HL-60/S4 (cell line): Measurements from ENCODE around the gene C14orf132.

Experiments used
- in situ Hi-C: fragments of 300-500 bp; cut with MboI; formaldehyde crosslinking; loops from 2 replicates; pipeline ENCODE4 v1.14.3; 2022; ENCODE audit warnings: low sequenced_read_pairs

Gene C14orf132

DNA sequence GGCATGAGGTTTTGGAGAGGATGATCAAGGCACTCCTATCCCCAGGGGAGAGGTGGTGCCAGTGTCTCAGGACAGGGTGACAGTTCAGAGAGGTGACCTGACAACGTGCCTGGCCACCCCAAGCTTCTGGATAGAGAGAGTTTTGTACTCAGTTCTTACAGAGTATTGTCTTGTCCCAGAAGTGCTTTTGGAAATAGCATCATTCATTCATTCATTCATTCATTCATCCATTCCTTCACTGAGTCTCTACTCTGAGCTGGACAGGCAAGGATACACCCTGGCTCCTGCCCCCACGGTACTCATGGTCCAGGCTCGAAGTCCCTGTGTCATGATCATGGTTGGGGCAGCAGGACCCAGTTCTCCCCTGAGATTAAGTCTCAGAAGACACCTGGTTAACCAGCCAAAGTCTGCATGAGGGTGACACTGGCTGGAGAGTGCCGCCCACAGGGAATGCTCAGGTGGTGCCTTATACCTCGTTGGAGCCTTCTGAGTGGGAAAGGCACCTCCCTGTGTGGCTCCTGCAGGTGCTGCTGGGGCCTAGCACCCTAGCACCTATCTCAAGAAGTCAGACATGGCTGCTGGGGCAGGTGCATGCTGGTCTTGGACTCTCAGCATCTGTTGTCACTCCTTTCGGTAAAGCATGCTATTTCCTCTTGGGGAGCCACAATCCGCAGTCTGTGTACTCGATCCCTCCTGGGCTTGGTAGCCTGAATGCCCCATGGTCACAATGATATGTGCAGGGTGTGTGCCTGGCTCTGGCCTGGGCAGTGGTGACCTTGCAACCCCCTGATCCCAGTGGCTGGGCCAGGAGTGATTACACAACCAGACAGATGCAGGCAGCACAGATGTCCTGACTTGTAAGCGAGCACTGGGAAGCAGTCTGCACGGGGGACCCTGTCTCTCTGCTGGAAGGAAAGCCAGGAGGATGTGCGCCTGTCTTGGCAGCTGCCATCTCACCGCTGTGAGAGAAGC is 57.8 kb downstream of the C14orf132 start:
- in situ Hi-C loops = no loop called here

DNA sequence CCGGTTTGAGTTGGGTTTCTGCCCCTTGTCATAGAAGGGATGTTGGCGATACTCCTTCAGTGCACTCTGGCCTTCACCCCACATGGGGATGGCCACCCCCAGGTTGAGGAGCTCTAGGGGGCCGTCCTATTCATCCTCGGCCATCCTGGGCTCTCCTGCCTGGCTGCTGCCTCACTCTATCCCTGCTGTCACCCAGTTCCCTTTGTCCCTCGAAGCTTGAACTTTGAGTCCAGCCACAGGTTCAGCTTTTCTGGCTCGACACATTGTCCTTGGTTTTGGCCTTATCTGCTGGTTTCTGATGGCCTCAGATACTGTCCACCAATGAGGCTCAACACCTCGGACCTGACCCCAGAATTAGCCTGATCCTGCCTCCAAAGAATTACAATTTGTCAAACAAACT is 58.6 kb downstream of the C14orf132 start:
- in situ Hi-C loops = no loop called here

DNA sequence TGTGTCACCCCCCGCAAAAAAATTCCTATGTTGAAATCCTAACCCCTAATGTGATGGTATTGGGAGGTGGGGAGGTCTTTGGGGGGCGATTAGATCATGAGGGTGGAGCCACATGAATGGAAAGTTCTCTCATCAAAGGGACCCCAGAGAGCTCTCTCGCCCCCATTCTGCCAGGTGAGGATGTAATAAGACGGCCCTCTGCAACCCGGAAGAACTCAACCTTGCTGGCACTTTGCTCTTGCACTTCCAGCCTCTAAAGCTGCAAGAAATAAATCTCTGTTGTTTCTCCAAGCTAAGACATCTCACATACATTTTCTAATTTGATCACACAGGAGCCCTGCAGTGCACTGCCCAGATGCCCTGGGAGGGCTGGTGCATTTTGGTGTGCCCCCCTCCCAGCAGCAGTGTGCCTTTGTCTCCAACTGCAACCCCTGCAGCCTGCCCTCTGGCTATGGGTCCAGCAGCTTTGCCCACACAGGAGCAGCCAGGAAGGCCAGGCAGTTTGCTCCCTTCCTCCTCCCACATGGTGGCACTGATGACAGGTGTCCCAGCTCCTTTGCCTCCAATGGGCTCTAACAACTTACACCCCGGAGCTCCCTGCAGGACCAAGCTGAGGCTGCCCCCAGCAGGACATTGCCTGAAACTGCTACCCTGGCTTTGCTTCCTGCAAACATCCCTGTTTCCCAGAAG is 59.3 kb downstream of the C14orf132 start:
- in situ Hi-C loops = no loop called here

DNA sequence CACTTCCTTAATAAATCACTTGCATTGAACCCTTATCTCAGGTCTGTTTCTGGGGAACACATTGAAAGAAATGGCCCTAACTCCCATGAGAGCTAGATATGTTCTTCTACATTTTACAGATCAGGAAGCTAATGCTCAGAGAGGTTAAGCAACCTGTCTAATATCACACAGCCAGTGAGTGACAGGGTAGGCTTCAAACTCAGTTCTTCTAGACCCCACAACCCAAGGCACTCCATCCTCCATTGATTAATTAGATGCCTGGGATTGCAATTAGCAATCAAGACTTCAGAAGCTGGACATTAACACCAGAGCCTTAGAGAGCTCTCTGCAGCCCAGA is 59.8 kb downstream of the C14orf132 start:
- in situ Hi-C loops = no loop called here

DNA sequence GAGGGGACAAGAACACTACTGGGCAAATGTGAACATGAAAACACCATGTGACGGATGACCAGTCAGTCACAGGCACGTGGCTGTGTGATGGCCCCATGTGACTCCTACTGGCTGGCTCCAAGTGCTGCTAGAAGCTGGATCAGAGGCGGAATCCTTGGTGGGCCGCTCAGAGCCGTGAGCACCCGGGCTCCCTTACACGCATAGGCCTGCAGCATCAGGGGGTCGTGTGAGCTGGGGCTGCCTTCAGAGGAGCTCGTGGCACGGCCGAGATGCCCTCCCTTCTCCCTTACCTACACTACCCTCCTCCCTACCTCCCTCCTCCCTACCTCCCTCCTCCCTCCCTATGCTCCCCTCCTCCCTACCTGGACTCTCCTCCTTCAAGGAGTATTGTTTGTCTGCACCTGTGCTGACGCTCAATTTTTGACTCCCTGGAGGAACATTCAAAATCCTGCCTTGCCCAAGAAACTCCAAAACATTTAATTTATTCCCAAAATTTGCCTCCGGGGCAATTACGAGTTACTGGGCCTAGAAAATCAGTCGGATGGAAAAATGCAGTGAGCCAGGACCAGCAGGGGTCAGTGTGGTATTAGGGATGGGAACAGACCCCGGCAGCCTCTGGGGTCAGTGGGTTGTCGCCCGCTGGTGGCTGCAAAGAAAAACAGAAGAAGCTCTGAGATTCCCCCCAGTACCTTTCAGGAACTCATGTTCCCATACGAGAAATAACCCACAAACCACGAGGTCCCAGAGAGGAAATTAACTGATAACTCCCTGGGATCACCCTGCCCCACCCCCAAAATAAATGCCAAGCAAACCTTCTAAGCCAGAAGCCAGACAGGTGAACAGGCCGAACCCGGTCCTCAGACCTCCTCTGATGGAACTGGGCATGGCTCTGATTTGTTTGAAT is 61.3 kb downstream of the C14orf132 start:
- in situ Hi-C loops = loop anchor here (10.0 to 25.0 kb wide), 2 partner anchors 164 to 337 kb away; no protein-coding TSS in a partner anchor

DNA sequence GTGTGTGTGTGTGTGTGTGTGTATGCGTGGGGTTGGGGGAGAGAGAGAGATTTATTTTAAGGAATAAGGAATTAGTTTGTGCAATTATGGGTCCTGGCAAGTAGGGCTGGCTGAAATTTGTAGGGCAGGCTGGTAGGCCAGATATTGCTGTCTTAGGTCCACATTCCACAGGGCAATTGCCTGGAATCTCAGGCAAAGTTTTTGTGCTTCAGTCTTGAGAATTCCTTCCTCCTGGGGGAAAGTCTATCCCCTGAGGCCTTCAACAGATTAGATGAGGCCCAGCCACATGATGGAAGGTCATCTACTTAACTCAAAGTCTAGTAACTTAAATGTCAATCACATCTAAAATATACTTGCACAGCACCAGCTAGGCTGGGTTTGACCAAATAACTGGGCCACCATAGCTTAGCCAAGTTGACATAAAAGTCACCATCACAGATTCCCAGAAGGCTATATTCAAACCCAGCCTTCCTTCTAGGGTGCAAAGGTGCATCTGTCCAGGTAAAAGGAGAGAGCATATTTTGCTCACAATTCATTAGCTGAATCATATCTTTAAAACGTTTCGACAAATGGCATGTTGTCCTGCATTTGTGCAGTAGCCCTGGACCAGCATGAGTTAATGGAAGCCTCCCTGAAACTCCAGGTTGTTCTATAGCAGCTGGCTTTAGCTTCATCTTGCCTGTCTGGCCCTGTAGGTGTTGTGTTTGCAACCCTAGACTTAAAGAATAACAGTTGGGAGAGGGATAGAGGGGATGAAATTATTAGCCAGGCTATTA is 63.1 kb downstream of the C14orf132 start:
- in situ Hi-C loops = loop anchor here (10.0 to 25.0 kb wide), 2 partner anchors 163 to 335 kb away; no protein-coding TSS in a partner anchor

DNA sequence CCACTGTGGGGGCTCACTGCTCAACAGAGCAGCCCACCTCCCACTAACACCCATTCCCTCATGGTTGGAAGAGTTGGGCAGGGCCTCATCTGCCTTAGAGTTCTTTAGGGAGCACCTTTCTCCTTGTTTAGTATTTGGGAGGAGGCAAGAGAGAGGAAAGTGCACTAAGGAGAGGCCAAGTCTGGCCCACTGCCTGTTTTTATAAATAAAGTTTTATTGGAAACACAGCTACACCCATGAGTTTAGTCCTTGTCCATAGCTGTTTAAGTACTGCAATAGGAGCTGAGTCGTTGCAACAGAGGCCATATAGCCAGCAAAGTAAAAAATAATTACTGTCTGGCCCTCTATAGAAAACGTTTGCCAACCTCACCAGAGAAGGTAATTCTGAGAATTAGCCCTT is 63.9 kb downstream of the C14orf132 start:
- in situ Hi-C loops = loop anchor here (10.0 to 25.0 kb wide), 2 partner anchors 162 to 334 kb away; no protein-coding TSS in a partner anchor

DNA sequence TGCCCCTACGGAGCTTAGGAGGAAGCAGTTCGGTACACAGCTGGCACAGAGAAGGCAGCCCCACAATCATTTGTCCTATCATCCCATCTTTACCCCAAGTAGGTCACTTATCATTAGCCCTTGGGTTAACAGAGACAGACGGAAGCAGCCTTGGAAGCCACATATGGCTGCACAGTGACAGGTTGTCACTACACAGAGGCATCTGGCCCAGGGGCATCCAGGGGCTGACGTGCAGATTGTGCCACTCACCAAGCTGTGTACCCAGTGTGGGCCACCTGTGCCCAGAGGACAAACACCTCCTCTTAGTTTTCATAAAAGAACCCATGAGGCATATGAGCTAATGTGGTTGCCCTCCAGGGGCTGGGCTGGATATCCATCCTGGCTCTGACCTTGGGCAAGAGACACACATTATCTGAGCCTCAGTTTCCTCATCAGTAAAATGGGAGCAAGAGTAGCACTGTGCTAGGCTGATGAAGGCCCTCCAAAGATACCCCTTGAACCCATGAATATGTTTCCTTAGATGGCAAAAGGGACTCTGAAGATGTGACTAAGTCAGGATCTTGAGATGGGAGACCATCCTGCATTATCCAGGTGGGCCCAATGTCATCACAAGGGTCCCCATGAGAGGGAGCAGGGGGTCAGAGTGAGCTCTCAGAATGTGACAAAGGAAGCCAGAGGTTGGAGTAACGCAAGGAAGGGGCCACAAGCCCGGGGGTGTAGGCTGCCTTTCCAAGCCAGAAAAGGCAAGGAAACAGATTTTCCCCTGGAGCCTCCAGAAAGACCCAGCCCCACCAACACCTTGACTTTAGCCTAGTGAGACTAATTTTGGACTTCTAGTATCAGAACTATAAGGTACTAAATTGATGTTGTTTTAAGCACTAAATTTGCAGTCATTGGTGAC is 64.6 kb downstream of the C14orf132 start:
- in situ Hi-C loops = loop anchor here (10.0 to 25.0 kb wide), 2 partner anchors 161 to 333 kb away; no protein-coding TSS in a partner anchor

DNA sequence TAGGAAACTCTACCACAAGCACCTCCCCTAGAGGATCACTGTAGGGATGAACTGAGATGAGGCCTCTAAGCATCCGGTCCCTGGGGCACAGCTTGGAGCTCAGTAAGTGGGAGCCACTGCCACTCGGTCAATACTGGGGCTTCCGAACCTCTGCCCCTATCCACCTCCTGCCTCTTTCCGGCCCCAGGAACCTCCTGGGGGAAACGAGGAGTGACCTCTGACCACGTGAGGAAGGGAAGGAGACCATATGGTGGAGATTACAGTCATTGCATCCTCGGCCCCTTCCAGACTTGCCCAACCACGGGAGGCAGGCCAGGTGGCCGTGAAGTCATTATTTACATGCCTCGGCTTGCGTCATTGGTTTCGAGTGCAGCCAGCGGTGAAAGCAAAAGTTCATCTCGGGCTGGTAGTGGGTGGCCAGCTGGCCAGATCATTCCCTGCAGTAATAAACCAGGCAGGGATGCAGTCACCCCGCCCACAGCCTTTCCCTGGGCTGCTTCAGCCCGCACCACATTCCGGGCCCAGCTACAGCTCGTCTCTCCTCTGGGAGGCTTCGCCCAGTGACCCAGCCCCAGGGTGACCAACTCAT is 65.4 kb downstream of the C14orf132 start:
- in situ Hi-C loops = loop anchor here (10.0 to 25.0 kb wide), 2 partner anchors 160 to 333 kb away; no protein-coding TSS in a partner anchor

DNA sequence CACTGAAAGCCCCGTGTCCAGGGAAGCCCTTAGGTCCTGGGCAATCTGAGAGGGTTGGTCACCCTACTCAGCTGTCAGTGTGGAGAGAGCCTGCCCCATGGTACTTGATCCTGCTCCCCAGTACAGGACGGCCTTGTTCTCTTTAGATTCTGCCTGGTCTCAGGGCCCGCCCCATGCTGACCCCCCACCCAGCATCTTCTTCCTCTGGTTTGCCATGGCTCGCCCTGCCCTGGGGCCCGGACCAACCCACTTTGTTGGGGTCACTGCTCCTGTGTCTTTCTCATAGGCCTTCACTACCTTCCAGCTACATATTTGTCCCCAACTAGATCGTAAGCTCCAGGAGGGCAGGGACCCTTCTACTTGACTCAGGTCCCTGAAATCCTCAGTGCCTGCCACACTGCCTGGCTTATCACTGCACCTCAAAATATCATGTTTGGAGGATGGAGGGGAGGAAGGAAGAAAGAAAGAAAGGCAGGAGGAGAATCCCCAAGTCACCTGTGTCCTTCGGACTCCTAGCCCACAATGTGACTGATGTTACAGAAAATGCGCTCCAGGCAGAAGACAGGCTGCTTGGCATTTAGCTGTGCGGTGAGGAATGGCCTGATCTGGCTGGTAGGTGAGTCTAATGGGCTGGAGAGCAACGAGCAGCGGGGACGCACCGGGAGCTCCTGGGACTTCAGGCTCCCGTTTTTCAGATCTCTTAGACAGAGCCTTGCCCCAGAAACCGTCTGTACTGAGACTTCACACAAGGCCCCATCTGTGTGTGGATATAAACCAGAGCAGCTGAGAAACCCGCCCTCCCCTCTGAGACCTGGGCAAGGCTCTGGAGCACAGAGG is 66.1 kb downstream of the C14orf132 start:
- in situ Hi-C loops = loop anchor here (10.0 to 25.0 kb wide), 2 partner anchors 159 to 332 kb away; no protein-coding TSS in a partner anchor

DNA sequence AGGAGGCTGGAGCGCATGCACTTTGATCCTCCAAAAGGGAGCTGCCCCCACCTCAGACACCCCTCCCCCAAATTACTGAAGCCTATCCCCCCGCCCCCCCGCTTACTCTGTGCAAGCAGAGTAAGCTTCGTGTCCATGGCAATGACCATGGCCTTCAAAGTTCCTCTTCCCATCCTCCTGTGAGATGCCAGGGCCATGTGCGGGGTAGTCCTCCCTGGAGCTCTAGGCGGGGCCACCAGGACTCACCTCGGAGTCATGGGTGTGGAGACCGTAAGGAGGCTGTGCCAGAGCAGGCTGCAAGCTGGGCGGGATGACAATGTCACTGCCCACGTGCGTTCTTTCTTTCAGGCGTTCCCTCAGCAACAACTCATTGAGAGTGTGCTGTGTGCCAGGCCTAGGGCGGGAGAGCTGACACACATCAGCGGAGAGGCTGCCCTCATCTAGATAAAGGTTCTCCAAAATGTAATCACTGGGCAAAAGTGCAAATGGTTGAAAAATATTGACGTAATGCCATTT is 66.8 kb downstream of the C14orf132 start:
- in situ Hi-C loops = loop anchor here (10.0 to 25.0 kb wide), 2 partner anchors 159 to 331 kb away; no protein-coding TSS in a partner anchor

DNA sequence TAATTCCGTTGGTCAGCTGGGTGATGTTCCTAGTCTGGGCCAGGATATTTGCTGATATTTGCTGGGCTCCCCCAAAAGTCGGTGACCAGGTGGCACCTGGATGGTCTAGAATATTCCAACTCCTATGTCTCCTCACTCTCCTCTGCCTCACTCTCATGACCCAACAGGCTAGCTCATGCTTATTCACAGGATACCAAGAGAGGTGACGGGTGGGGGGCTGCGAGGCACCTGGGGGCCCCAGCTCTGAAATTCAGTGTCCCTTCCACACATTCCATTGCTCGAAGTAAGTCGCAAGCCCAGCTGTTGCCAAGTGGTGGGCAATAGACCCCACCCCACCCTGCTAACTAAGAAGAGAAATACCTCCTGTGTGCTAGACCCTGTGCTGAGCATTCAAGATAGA is 67.7 kb downstream of the C14orf132 start:
- in situ Hi-C loops = loop anchor here (10.0 to 25.0 kb wide), 2 partner anchors 158 to 330 kb away; no protein-coding TSS in a partner anchor

DNA sequence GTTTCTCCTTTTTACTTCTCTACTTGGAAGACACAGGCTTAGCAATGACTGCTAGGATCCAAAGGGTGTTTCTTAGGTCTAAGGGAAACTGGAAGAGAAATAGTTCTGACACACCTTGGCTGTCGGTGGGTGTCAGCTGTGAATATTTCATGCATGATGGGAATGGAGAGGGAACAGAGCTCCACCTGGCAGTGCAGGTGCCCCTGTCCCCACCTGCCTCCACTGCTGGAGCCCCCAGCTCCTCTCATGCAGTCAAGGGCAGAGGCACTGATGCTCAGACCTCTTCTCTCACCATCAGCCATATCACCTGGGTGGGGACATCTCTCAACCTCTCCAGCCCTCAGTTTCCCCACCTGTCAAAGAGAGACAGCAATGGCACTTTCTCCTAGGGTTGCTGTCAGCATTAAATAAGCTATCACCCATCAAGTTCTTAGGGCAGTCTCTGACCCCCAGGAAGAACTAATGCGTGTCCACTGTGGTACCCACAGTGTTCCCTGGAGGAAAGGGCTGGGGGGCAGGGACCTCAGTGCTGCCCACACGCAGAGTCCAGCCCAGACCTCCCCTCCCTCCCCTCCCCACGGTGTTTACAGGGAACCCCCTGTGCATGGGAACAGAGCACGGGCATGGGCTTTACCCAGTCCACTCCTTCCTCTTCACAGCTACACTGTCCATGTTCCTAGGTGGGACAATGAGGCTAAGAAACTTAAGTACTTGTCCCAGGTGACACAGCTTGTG is 69.1 kb downstream of the C14orf132 start:
- in situ Hi-C loops = loop anchor here (10.0 to 25.0 kb wide), 2 partner anchors 157 to 329 kb away; no protein-coding TSS in a partner anchor

DNA sequence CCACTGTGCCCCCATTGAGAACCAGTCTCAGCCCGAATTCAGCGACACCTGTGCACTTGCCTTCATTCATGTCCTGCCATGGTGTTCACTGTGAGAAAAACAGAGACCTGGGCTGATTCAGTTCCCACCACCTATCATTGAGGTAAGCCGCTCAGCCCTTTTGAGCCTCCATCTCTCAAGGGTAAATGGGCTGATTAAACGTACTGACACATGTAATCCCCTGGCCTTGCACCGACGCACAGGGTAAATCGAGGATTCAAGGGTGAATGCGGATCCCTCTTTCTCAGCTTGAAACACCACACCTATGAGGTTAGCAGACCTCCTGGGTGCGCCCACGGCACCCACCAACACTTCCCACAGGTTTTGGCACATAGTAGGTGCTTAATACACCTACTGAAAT is 69.7 kb downstream of the C14orf132 start:
- in situ Hi-C loops = loop anchor here (10.0 to 25.0 kb wide), 2 partner anchors 156 to 328 kb away; no protein-coding TSS in a partner anchor

DNA sequence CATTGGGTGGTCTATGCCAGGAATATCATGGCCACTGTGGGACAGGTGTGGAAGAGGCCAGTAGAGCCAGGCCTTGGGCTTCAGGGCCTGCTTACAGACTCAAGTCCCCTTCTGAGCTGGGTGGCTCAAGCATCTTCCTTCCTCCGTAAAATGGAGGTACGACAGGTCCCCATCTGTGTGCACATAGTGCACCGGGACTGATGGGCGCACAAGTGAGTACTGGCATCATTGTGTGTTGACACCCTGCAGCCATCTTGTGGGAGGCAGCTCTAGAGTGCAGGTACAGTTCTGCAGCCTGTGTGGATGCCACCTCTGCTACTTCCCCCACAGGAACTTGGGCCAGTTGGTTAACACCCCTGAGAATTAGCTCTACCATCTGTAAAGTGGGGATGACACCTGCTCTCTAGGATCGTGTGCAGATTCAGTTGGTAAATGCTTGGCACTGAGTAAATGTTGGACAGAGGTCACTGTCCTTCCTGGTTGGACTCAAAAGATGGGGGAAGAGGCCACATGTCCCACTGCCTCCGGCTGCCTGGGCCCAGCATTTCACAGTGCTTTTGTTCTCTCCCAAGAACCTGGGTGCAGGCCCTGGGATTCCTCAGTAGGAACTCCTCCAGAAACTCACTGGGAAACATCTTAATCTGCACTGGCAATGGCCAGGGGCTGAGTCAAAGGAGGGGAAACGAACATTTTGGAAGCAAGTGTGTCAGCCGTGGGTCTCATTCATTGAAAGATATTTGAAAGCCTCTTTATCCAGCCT is 70.6 kb downstream of the C14orf132 start:
- in situ Hi-C loops = loop anchor here (10.0 to 25.0 kb wide), 2 partner anchors 155 to 328 kb away; no protein-coding TSS in a partner anchor
